Immature natural killer cell (primary cell): Measurements from ENCODE around the gene BUB1. TPM values are rescaled to one million over a fixed set of nuclear protein-coding genes. Genes with fewer than 3 reads are reported as not detected.
"Not testable (repeated sequence)": the region's sequence is repeated elsewhere in the genome, so short reads cannot be mapped to it uniquely, and the experiment has no call there.

Experiments used
- DNase-seq, 3 donors: peaks; one replicate each; pipeline ENCODE4 v3.0.0; 2022; ENCODE audit warnings: mixed read lengths in 1 of 3
- H3K27ac Mint-ChIP-seq, 6 donors: one replicate each; pipeline ENCODE4 v1.8.0; 2020; ENCODE audit warnings: mixed read lengths in 6 of 6, mild to moderate bottlenecking in 5 of 6, inconsistent platforms in 4 of 6, moderate library complexity in 3 of 6
- H3K27me3 Mint-ChIP-seq, 3 donors: one replicate each; pipeline ENCODE4 v1.8.0; 2020 to 2021; ENCODE audit warnings: low read depth in 3 of 3, mild to moderate bottlenecking in 3 of 3, mixed read lengths in 3 of 3, moderate library complexity in 3 of 3, inconsistent platforms in 1 of 3
- H3K36me3 Mint-ChIP-seq, 3 donors: one replicate each; pipeline ENCODE4 v1.8.0; 2020; ENCODE audit warnings: mixed read lengths in 3 of 3, inconsistent platforms in 2 of 3, mild to moderate bottlenecking in 2 of 3
- H3K4me1 Mint-ChIP-seq, 2 donors: one replicate each; pipeline ENCODE4 v1.8.0; 2020; ENCODE audit warnings: inconsistent platforms in 2 of 2, mild to moderate bottlenecking in 2 of 2, mixed read lengths in 2 of 2, moderate library complexity in 1 of 2
- H3K4me3 Mint-ChIP-seq, 5 donors: one replicate each; pipeline ENCODE4 v1.8.0; 2020; ENCODE audit warnings: mild to moderate bottlenecking in 5 of 5, mixed read lengths in 5 of 5, inconsistent platforms in 3 of 5, moderate library complexity in 3 of 5
- H3K9me3 Mint-ChIP-seq, 6 donors: one replicate each; pipeline ENCODE4 v1.8.0; 2020; ENCODE audit warnings: mild to moderate bottlenecking in 6 of 6, mixed read lengths in 6 of 6, inconsistent platforms in 4 of 6, moderate library complexity in 3 of 6
- polyA plus RNA-seq, 3 donors: library from polyadenylated mRNA; unstranded; fragments of 300-500 nt; fragmentation: Illumina TruSeq; gene quantifications; one replicate each; pipeline ENCODE4 v1.2.3, GENCODE V29; 2021

Gene BUB1
- polyA plus RNA-seq, 3 donors from 2014 or later: 0.30 to 1.2 (median 0.35) TPM

DNA sequence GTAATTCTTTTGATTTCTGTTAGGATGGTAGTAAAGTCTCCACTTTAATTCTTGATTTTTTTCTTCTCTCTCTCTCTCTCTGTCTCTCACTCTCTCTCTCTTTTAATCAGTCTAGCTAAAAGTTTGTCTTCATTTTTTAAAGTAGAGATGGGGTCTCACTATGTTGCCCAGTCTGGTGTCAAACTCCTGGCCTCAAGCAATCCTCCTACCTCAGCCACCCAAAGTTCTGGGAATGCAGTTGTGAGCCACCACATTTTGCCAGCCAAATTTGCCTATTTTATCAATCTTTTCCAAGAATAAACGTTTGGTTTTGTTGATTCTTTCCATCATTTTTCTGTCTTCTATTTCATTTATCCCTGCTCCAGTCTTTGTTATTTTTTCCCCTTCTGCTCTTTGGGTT lies 30.6 kb upstream of the BUB1 start:
- Mint-ChIP-seq H3K36me3 (peaks cover 0 to 3% (median 0%) of the 10 kb centered on the region in 3 donors), H3K4me3 (no peak overlapping the region), H3K27ac (no peak overlapping the region), H3K9me3 (no peaks in the 10 kb centered on the region), H3K4me1 (no peaks in the 10 kb centered on the region), H3K27me3 (peaks cover 12 to 21% (median 17%) of the 10 kb centered on the region in 3 donors)
- no peak for DNase-seq

- Mint-ChIP-seq H3K4me3 (no peak overlapping the region), H3K27me3 (peaks cover 9 to 21% (median 17%) of the 10 kb centered on the region in 3 donors), H3K36me3 (no peaks in the 10 kb centered on the region), H3K27ac (no peak overlapping the region), H3K9me3 (no peaks in the 10 kb centered on the region), H3K4me1 (no peaks in the 10 kb centered on the region)
- DNase-seq: no peak
These were observed 29.6 kb upstream of the BUB1 start for GRCh38 chr2:110707386-110707965.

- peaks cover 4 to 7% (median 5%) of the 10 kb centered on the region in 3 donors for H3K27me3 Mint-ChIP-seq
- DNase-seq: no peak
- H3K27ac Mint-ChIP-seq: no peak overlapping the region
- H3K4me1 Mint-ChIP-seq: no peaks in the 10 kb centered on the region
- H3K4me3 Mint-ChIP-seq: no peak overlapping the region
- H3K9me3 Mint-ChIP-seq: no peaks in the 10 kb centered on the region
- no peaks in the 10 kb centered on the region for H3K36me3 Mint-ChIP-seq
These were observed 24.9 kb upstream of the BUB1 start for GRCh38 chr2:110702514-110703380.

DNA sequence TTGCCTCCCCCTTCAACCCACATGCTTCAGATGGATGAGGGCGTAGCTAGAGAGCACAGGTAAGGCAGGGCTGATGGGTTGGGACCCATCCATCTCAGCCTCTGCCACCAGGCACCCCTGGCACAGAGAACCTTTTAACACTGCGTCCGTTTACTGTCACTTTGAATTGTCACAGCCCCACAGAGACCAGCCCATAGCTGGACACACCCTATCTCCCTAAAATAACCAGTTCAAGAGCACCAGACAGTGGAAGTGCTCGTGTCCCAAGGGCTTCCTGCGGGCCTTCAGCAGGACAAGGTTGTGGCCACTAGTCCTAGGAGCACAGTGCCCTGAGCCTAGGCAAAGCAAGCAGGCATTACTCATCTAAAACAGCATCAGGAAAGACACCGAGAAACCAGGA lies 20.4 kb upstream of the BUB1 start:
- peaks cover 8 to 16% of the 10 kb centered on the region in 2 donors for H3K4me1 Mint-ChIP-seq
- H3K27me3 Mint-ChIP-seq, H3K4me3 Mint-ChIP-seq, H3K27ac Mint-ChIP-seq, H3K36me3 Mint-ChIP-seq, H3K9me3 Mint-ChIP-seq, DNase-seq: not testable (repeated sequence)

DNA sequence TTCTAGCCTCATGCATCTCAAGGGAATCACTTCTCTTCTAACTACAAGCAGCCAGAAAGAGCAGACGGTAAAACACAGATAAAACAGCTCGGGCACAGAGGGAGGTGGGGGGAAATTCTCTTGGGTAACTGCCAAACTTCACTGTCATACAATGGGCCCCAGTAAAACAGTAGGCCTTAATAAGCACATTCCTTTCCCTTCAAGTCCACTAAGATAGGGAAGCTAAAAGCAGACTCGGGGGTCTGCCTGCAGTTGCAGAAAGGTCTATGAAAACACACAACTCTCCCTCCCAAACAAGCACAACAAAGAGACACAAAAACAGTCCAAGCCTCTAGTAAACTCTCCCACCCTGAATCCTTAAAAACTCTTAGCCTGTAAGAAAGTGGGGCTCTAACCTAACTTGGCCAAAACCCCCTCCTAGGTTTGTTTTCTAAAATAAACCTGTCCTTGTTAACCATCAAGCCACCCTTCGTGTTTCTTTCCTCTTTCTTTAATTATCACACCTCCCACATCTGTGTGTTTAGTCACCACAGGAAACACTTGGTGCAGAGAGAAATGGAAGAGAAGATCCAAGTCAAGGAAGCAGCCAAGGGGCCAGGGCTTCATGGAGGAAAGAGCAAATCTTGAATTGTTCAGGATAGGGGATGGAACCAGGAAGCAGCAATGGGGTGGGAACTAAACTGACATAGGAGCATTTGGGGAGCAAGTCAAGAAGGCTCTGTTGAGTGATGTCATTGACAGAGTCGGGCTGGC lies 17.5 kb upstream of the BUB1 start:
- peaks cover 8 to 16% of the 10 kb centered on the region in 2 donors for H3K4me1 Mint-ChIP-seq
- H3K36me3 Mint-ChIP-seq, DNase-seq, H3K9me3 Mint-ChIP-seq, H3K4me3 Mint-ChIP-seq, H3K27ac Mint-ChIP-seq: not testable (repeated sequence)
- H3K27me3 Mint-ChIP-seq: peaks cover 1 to 11% (median 2%) of the 10 kb centered on the region in 3 donors

DNA sequence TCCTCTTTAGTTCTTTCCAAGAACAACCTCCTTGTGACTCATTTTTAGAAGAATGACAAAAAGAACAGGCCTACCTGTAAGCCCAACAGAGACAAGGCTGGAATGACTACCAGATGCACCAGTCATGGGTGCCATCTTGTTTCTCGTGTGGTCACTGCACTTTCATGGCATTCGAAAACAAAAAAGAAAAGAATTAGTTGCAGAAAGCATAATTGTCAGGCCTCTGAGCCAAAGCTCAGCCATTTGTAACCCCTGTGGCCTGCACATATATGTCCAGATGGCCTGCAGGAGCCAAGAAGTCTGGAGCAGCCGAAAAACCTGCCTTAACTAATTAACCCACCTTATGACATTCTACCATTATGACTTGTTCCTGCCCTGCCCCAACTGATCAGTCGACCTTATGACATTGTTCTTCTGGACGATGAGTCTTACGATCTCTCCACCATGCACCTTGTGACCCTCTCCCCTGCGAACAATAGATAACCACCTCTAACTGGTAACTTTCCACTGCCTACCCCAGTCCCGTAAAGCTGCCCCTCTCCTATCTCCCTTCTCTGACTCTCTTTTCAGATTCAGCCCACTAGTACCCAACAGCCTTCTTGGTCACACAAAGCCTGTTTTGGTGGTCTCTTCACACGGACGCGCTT lies 13.9 kb upstream of the BUB1 start:
- Mint-ChIP-seq H3K36me3 (peaks cover 0 to 3% (median 0%) of the 10 kb centered on the region in 3 donors), H3K9me3 (peaks cover 1 to 9% (median 4%) of the 10 kb centered on the region in 6 donors), H3K27ac (no peak overlapping the region), H3K27me3 (peaks cover 2 to 11% (median 3%) of the 10 kb centered on the region in 3 donors), H3K4me1 (peaks cover 8 to 16% of the 10 kb centered on the region in 2 donors), H3K4me3 (no peak overlapping the region)
- no peak for DNase-seq

- Mint-ChIP-seq H3K4me3 (no peak overlapping the region), H3K4me1 (peaks cover 5 to 13% of the 10 kb centered on the region in 2 donors), H3K36me3 (peaks cover 0 to 3% (median 0%) of the 10 kb centered on the region in 3 donors), H3K9me3 (peaks cover 1 to 9% (median 4%) of the 10 kb centered on the region in 6 donors), H3K27ac (no peak overlapping the region), H3K27me3 (peaks cover 2 to 14% (median 3%) of the 10 kb centered on the region in 3 donors)
- DNase-seq: no peak
These were observed 12.5 kb upstream of the BUB1 start for GRCh38 chr2:110690083-110690965.

DNA sequence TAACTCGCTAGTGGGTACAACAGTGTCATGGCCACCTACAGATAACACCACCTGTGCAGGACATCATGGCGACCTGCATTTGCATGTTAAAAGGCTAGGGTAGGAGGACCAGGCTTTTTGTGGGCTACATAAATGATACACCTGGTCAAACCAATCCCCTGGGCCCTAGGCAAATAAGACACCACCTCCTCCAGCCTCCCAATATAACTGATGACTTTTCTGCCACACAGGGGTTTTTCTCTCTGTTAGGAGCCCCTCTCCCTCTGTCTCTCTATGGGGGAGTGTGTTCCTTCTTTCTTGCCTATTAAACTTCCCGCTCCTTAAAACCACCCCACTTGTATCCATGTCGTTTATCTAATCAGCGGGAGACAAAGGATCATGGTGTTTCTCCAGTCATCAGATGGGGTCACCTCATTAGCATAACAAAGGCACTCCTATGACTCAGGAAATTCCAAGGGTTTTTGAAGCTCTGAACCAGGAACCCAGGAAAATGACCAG lies 10.8 kb upstream of the BUB1 start:
- Mint-ChIP-seq H3K4me1 (no peaks in the 10 kb centered on the region), H3K4me3 (no peak overlapping the region), H3K9me3 (peaks cover 1 to 9% (median 4%) of the 10 kb centered on the region in 6 donors), H3K27me3 (peaks cover 2 to 17% (median 2%) of the 10 kb centered on the region in 3 donors), H3K36me3 (peaks cover 0 to 3% (median 0%) of the 10 kb centered on the region in 3 donors), H3K27ac (no peak overlapping the region)
- no peak for DNase-seq

- H3K27ac Mint-ChIP-seq: not testable (repeated sequence)
- H3K27me3 Mint-ChIP-seq: peaks cover 2 to 14% (median 2%) of the 10 kb centered on the region in 3 donors
These were observed 10.1 kb upstream of the BUB1 start for GRCh38 chr2:110687775-110688484.

DNA sequence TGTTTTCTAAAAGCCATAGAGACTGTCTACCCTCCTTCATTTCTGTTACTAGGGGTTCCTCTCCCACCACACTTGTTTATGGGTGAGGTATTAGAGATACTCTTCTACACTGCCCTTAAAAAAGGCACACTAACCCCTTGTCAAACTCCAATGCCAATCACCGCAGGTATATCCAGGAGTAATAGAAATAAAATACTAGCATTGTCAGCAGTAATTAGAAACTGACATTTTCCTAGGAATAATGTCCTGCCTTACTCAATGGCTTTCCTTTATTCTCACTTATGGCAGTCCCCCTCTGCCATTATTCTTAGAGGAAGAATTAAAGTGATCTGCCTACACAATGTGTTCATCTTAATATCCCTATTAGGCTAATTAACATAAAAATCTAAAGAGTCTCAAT lies 5.0 kb upstream of the BUB1 start:
- Mint-ChIP-seq H3K27ac (no peak overlapping the region), H3K4me3 (no peak overlapping the region), H3K9me3 (peaks cover 0 to 6% (median 1%) of the 10 kb centered on the region in 6 donors)

More at GRCh38 chr2:110687775-110688484, 10.1 kb upstream of the BUB1 start:
- H3K4me1 Mint-ChIP-seq, H3K9me3 Mint-ChIP-seq, DNase-seq, H3K36me3 Mint-ChIP-seq, H3K4me3 Mint-ChIP-seq: not testable (repeated sequence)

GRCh38 chr2:110682267-110682666 lies 4.4 kb upstream of the BUB1 start:
- Mint-ChIP-seq H3K27me3 (peaks cover 14 to 26% (median 17%) of the 10 kb centered on the region in 3 donors), H3K4me1 (peaks cover 16 to 21% of the 10 kb centered on the region in 2 donors), H3K27ac (no peak overlapping the region), H3K36me3 (no peaks in the 10 kb centered on the region), H3K9me3 (no peaks in the 10 kb centered on the region), H3K4me3 (no peak overlapping the region)
- no peak for DNase-seq

More for the DNA sequence above, 5.0 kb upstream of the BUB1 start:
- no peak for DNase-seq
- peaks cover 14 to 15% of the 10 kb centered on the region in 2 donors for H3K4me1 Mint-ChIP-seq
- no peaks in the 10 kb centered on the region for H3K36me3 Mint-ChIP-seq
- peaks cover 10 to 21% (median 14%) of the 10 kb centered on the region in 3 donors for H3K27me3 Mint-ChIP-seq

DNA sequence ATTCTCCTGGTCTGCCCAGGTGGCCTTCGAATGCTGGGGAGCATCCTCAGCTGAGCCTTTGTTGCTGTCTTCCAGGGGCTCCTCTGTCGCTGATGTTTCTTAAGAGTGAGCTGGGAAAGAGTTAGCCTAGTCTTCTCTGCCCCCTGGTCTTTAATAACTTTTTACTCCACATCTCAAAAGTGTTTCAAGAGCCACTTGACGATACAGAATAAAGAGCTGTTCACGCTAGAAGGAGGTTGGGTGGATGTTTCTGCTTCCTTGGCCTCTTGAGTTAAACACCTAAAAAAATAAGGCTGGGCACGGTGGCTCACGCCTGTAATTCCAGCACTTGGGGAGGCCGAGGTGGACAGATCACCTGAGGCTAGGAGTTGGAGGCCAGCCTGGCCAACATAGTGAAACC lies 2.8 kb upstream of the BUB1 start:
- Mint-ChIP-seq H3K27me3 (peaks cover 14 to 31% (median 23%) of the 10 kb centered on the region in 3 donors), H3K27ac (no peak overlapping the region), H3K4me3 (no peak overlapping the region), H3K4me1 (peaks cover 28 to 37% of the 10 kb centered on the region in 2 donors), H3K36me3 (no peaks in the 10 kb centered on the region), H3K9me3 (no peaks in the 10 kb centered on the region)
- no peak for DNase-seq
